GM13977 (cell line): Measurements from ENCODE around the gene DUSP3.
"Not testable (repeated sequence)": the region's sequence is repeated elsewhere in the genome, so short reads cannot be mapped to it uniquely, and the experiment has no call there.

ENCODE experiments used
- DNase-seq: peaks from one replicate; pipeline ENCODE4 v3.0.0; 2012; ENCODE audit warnings: low spot score
- CTCF ChIP-seq: IDR thresholded peaks from 2 replicates; pipeline ENCODE4 v1.5.1; 2012; ENCODE audit warnings: mild to moderate bottlenecking, control low read depth; ENCODE audit not compliant: insufficient read depth; ENCODE audit errors: extremely low read depth, missing control alignments
- in situ Hi-C: fragments of 300-500 bp; cut with MboI; formaldehyde crosslinking; loops from one replicate; pipeline ENCODE4 v1.12.0; 2022; ENCODE audit warnings: low sequenced_read_pairs, low pct_unique_long_range_greater_than_20kb, mixed read lengths, inconsistent platforms; ENCODE audit not compliant: unreplicated experiment

The DUSP3 gene

DNA sequence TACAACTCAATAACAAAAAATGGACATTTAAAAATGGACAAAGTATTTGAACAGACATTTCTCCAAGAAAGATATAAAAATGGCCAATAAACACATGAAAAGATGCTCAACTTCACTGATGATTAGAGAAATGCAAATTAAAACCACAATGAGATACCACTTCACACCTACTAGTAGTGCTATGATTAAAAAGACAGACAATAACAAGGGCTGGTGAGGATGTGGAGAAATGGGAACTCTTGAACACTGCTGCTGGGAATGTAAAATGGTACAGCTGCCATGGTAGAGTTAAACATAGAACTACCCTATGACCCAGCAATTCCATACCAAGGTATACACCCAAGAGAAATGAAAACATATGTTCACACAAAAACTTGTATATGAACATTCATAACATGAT is 26.3 kb upstream of the DUSP3 start:
- TF ChIP-seq CTCF, result no peak
- in situ Hi-C loops, result no loop called here
- no peak for DNase-seq

DNA sequence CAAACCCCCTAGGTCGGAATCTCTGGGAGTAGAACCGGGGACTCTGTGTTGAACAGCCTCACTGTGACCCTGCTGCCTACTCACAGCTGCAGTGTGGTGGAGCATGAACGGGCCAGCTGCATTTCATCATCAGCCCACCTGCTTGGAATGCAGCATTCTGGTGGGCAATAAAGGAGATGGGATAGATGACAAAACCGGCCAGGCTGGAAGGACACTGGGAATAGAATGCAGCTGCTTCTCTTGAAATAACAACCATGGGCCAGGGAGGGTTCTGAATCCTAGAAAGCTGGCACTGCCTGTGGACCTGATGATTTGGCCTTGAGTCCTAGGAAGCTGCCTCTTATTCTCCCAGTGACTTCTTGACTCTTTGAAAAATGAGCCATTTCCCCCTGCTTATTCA is 25.0 kb upstream of the DUSP3 start:
- in situ Hi-C loops, result no loop called here
- no peak for DNase-seq
- TF ChIP-seq CTCF, result no peak

DNA sequence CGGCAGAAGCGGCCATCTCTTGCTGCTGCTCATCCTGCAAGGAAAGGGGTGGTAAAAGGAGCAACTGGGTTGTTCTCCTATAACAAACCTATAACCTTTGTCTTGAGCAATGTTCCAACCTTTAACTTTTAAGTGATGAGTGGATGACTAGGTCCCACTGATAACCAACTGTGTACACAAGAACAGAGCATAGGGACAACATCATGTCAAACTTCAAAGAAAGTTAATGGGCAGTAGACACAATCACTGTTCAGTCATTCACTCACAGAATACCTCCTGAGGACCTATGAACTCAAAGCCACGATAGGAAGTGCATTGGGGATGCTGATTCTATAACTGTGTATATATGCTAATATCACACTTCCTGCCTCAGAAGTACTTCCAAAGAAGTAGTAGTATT is 23.1 kb upstream of the DUSP3 start:
- in situ Hi-C loops, result no loop called here
- no peak for DNase-seq
- no peak for TF ChIP-seq CTCF

GRCh38 chr17:43800736-43801135 is 22.0 kb upstream of the DUSP3 start:
- no peak for DNase-seq
- no peak for TF ChIP-seq CTCF
- in situ Hi-C loops, result no loop called here

GRCh38 chr17:43799047-43799446 is 20.3 kb upstream of the DUSP3 start:
- in situ Hi-C loops, result no loop called here
- DNase-seq, result no peak
- no peak for TF ChIP-seq CTCF

GRCh38 chr17:43798024-43798423 is 19.2 kb upstream of the DUSP3 start:
- in situ Hi-C loops, DNase-seq: not testable (repeated sequence)

GRCh38 chr17:43792668-43793067 is 13.9 kb upstream of the DUSP3 start:
- DNase-seq, in situ Hi-C loops: not testable (repeated sequence)

- no peak for TF ChIP-seq CTCF
- DNase-seq, result no peak
- in situ Hi-C loops, result no loop called here
Measured at GRCh38 chr17:43791589-43791988, 12.8 kb upstream of the DUSP3 start.
